Measurements from ENCODE around the gene G0S2. TPM values are rescaled to one million over a fixed set of nuclear protein-coding genes. Genes with fewer than 3 reads are reported as not detected.

G0S2 gene
- total RNA-seq, 2 donors from 2014 or later, result 9.6 to 25.9 TPM

GRCh38 chr1:209641832-209642172, 33.4 kb upstream of the G0S2 start:
- Mint-ChIP-seq H3K4me3 (no peak overlapping the region), H3K27ac (no peak overlapping the region), H3K36me3 (ENCODE audit: insufficient read depth in 2 of 2) (no peaks in the 10 kb centered on the region), H3K9me3 (no peaks in the 10 kb centered on the region), H3K27me3 (ENCODE audit: low read depth) (peaks cover 16% of the 10 kb centered on the region), H3K4me1 (ENCODE audit: low read depth) (no peaks in the 10 kb centered on the region)
- ATAC-seq (replicated peaks in 1 of 2), result no peak
- no peak for DNase-seq

GRCh38 chr1:209642816-209643215, 32.4 kb upstream of the G0S2 start:
- Mint-ChIP-seq H3K27me3 (ENCODE audit: low read depth) (peaks cover 15% of the 10 kb centered on the region), H3K36me3 (ENCODE audit: insufficient read depth in 2 of 2) (no peaks in the 10 kb centered on the region), H3K4me1 (ENCODE audit: low read depth) (no peaks in the 10 kb centered on the region), H3K9me3 (no peaks in the 10 kb centered on the region), H3K4me3 (no peak overlapping the region), H3K27ac (no peak overlapping the region)
- DNase-seq, result no peak
- no peak for ATAC-seq (replicated peaks in 1 of 2)

- Mint-ChIP-seq H3K4me1 (ENCODE audit: low read depth) (peaks cover 6% of the 10 kb centered on the region), H3K27me3 (ENCODE audit: low read depth) (peaks cover 9% of the 10 kb centered on the region), H3K27ac (no peak overlapping the region), H3K4me3 (no peak overlapping the region), H3K36me3 (ENCODE audit: insufficient read depth in 2 of 2) (no peaks in the 10 kb centered on the region), H3K9me3 (no peaks in the 10 kb centered on the region)
- ATAC-seq (replicated peaks in 1 of 2) (no peak), DNase-seq (no peak)
These were observed 31.8 kb upstream of the G0S2 start for GRCh38 chr1:209643285-209644020.

DNA sequence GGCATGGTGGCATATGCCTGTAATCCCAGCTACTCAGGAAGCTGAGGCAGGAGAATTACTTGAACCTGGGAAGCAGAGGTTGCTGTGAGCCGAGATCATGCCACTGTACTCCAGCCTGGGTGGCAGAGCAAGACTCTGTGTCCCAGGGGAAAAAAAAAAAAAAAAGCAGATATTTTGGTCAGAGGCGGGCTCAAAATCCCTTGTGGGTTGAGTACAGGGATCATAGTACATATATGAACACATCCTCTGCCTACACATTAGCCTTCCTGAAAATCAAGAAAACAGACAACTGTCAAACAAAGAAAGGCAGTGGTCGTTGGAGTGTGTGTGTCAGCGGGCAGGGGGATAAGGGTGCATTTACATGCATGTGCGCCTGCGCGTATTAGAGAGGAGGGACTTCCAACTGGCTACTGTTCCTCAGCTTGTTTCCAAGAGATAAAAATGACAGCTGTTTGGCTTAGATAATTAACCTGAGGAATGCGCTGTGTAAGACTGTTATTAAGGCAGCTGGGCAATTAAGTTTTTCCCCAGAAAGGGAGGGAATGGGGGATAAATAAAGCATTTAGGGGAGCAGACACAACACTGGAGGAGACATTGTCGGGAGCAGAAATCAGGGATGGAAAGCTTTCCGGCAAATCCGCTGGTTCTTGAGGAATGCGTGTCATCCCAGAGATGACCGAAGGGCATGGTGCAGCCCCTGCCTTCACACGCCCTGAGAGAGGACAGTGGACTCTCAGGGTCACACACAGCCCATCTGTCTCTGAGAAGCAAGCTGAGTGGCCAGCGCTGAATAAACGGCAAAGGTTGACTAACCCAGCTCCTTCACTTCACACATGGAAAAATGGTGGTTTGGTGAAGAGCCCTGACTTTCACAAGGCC, 29.4 kb upstream of the G0S2 start:
- H3K27ac Mint-ChIP-seq, result no peak overlapping the region
- DNase-seq, result no peak
- no peak for ATAC-seq (replicated peaks in 1 of 2)
- H3K27me3 Mint-ChIP-seq (ENCODE audit: low read depth), result peaks cover 9% of the 10 kb centered on the region
- H3K4me1 Mint-ChIP-seq (ENCODE audit: low read depth), result peaks cover 26% of the 10 kb centered on the region
- H3K9me3 Mint-ChIP-seq, result no peaks in the 10 kb centered on the region
- H3K4me3 Mint-ChIP-seq, result no peak overlapping the region
- no peaks in the 10 kb centered on the region for H3K36me3 Mint-ChIP-seq (ENCODE audit: insufficient read depth in 2 of 2)

DNA sequence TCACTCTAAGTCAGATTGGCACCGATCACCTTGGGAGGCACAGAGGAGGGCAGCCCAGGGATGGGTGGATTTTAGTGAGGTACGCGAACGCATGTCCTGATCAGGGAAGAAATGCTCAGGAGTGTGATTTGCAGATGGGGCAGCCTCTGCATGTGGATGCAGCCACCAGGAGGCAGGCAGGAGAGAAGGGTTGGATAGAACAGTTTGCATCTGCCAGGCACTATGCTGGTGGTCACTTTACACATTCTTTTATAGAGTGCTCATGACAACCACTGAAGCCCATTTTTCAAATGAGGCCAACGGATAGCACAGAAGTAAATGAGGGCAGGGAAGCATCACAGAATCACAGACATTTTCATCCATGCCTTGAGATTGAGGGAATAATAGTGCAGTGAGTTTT, 28.7 kb upstream of the G0S2 start:
- Mint-ChIP-seq H3K36me3 (ENCODE audit: insufficient read depth in 2 of 2) (no peaks in the 10 kb centered on the region), H3K4me1 (ENCODE audit: low read depth) (peaks cover 33% of the 10 kb centered on the region), H3K9me3 (no peaks in the 10 kb centered on the region), H3K4me3 (no peak overlapping the region), H3K27me3 (ENCODE audit: low read depth) (peaks cover 9% of the 10 kb centered on the region), H3K27ac (no peak overlapping the region)
- ATAC-seq (replicated peaks in 1 of 2) (no peak), DNase-seq (no peak)

GRCh38 chr1:209647156-209647555, 28.1 kb upstream of the G0S2 start:
- Mint-ChIP-seq H3K4me1 (ENCODE audit: low read depth) (peaks cover 38% of the 10 kb centered on the region), H3K36me3 (ENCODE audit: insufficient read depth in 2 of 2) (no peaks in the 10 kb centered on the region), H3K9me3 (no peaks in the 10 kb centered on the region), H3K27ac (no peak overlapping the region), H3K4me3 (no peak overlapping the region), H3K27me3 (ENCODE audit: low read depth) (peaks cover 9% of the 10 kb centered on the region)
- DNase-seq, result no peak
- no peak for ATAC-seq (replicated peaks in 1 of 2)

- peaks cover 9% of the 10 kb centered on the region for H3K27me3 Mint-ChIP-seq (ENCODE audit: low read depth)
- no peaks in the 10 kb centered on the region for H3K9me3 Mint-ChIP-seq
- no peak overlapping the region for H3K4me3 Mint-ChIP-seq
- ATAC-seq (replicated peaks in 1 of 2) (no peak), DNase-seq (no peak)
- H3K36me3 Mint-ChIP-seq (ENCODE audit: insufficient read depth in 2 of 2), result no peaks in the 10 kb centered on the region
- H3K4me1 Mint-ChIP-seq (ENCODE audit: low read depth), result peaks cover 50% of the 10 kb centered on the region
- no peak overlapping the region for H3K27ac Mint-ChIP-seq
These were observed 26.9 kb upstream of the G0S2 start for GRCh38 chr1:209648346-209648745.

DNA sequence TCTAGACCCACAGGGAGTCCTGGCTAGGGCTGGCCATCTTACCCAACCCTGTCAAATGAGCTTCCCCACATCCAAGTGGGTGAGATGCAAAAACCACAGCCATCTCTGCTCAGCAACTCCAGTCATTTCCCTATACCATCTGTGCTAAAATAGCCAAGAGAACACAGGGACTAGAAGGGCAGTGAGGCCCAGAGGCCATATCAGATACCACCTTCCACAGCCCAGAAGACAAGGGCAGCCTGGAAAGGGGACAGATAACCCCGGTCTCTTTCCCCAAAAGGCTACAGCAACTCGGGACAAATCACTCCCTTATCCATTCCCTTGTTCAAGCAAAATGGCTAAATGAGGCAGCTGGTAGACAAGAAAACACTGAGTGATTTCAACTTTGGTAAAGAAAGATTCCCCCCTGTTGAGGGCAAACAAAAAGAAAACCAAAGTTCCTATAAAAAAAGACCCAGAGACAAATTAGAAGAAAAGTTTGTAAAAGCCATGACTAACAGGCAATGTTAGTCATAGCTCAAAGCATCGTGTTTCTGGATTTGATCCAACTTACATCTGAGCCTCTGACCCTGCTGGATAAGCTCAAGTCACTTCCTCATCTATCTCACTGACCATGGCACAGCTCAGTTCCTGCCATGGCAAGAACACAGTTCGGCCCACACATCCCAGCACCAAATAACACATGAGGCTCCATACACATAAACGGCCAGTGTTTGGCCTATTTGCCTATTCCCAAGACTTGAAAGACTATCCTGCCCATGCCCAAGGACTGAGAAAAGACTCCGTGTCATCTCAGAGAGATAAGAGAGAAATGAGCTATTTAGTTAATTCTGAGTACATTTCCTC, 26.1 kb upstream of the G0S2 start:
- Mint-ChIP-seq H3K27me3 (ENCODE audit: low read depth) (peaks cover 9% of the 10 kb centered on the region), H3K9me3 (no peaks in the 10 kb centered on the region), H3K27ac (no peak overlapping the region), H3K4me3 (peak overlapping the region in 1 of 2 donors; percentile 7), H3K4me1 (ENCODE audit: low read depth) (peaks cover 58% of the 10 kb centered on the region), H3K36me3 (ENCODE audit: insufficient read depth in 2 of 2) (no peaks in the 10 kb centered on the region)
- DNase-seq (no peak), ATAC-seq (replicated peaks in 1 of 2) (peak; percentile 47 to 69)

- no peaks in the 10 kb centered on the region for H3K36me3 Mint-ChIP-seq (ENCODE audit: insufficient read depth in 2 of 2)
- peak overlapping the region in 1 of 2 donors; percentile 29 for H3K4me3 Mint-ChIP-seq
These were observed 24.8 kb upstream of the G0S2 start for GRCh38 chr1:209650454-209650853.

DNA sequence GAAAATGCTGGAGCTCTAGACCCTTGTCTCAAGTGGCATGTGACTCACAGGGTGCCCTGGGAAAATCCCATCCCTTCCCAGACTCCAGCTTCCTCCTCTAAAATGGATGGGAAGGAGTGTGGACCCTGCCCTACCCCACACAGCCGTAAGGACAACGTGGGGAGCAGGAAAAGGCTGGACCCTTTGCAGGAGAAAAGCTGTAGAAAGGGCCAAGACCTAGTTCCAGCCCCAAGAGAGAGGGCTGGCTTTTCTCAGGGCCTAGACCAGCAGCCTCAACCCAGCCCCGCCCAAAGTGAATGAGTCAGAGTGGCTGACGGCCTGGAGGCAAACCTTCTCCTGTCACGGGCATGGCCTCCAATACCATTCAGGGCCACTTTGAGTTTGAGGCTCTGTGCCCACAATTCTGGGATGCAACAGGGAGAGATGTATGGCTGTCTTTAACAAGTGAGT, 24.0 kb upstream of the G0S2 start:
- DNase-seq (peak; percentile 77 to 83), ATAC-seq (replicated peaks in 1 of 2) (peak; percentile 86 to 88)
- Mint-ChIP-seq H3K27me3 (ENCODE audit: low read depth) (peaks cover 16% of the 10 kb centered on the region), H3K36me3 (ENCODE audit: insufficient read depth in 2 of 2) (no peaks in the 10 kb centered on the region), H3K4me1 (ENCODE audit: low read depth) (peaks cover 64% of the 10 kb centered on the region), H3K27ac (no peak overlapping the region), H3K4me3 (peak overlapping the region; percentile 35 to 44), H3K9me3 (no peaks in the 10 kb centered on the region)

More at GRCh38 chr1:209650454-209650853, 24.8 kb upstream of the G0S2 start:
- H3K4me1 Mint-ChIP-seq (ENCODE audit: low read depth), result peaks cover 64% of the 10 kb centered on the region
- ATAC-seq (replicated peaks in 1 of 2), result no peak
- no peaks in the 10 kb centered on the region for H3K9me3 Mint-ChIP-seq
- H3K27me3 Mint-ChIP-seq (ENCODE audit: low read depth), result peaks cover 16% of the 10 kb centered on the region
- no peak overlapping the region for H3K27ac Mint-ChIP-seq
- no peak for DNase-seq

DNA sequence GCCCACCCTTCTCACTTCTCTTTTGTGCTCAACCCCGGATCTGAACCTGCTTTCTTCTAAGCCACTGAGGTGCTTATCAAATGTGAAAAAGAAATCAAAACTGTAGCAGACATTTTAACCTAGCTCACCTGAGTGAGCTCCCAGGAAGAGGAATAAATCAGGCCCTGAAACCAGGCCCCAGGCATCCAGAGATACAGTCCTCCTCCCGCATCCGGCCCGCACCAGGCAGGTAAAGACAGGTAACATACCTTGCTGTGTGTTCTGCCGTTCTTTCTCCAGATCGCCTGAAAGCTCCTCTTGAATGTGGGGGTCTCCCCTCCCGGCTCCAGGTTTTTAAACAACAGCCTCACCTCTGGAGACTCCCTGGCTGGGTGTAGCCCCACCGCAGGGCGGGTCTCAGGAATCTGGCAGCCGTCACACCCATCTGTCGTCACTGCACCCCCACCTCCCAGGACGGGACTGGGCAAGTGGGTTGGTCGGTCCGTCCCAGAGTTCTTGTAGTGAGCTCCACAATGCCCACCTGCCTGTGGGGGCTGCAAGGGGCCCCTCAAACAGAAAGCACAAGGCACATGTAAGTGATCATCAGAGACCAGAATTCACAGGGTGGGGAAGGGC, 23.0 kb upstream of the G0S2 start, which contains the start of gene LAMB3:
LAMB3 (minus strand) TSS at position 305 of the 615 bp plus-strand sequence. CDS start 1,481 bp downstream, outside the sequence.
- H3K4me3 Mint-ChIP-seq, result peak within 1 kb of the TSS; percentile 35 to 49
- no peaks in the 10 kb centered on the region for H3K9me3 Mint-ChIP-seq
- peak within 1 kb of the TSS; percentile 20 for H3K27ac Mint-ChIP-seq
- peaks cover 7% of the 10 kb centered on the region for H3K27me3 Mint-ChIP-seq (ENCODE audit: low read depth)
- ATAC-seq (replicated peaks in 1 of 2) (no peak), DNase-seq (no peak)
- no peaks in the 10 kb centered on the region for H3K36me3 Mint-ChIP-seq (ENCODE audit: insufficient read depth in 2 of 2)
- H3K4me1 Mint-ChIP-seq (ENCODE audit: low read depth), result peaks cover 68% of the 10 kb centered on the region

- H3K4me1 Mint-ChIP-seq (ENCODE audit: low read depth), result peaks cover 69% of the 10 kb centered on the region
- peak overlapping the region; percentile 20 for H3K27ac Mint-ChIP-seq
- peak; percentile 77 to 79 for DNase-seq
- no peaks in the 10 kb centered on the region for H3K36me3 Mint-ChIP-seq (ENCODE audit: insufficient read depth in 2 of 2)
- H3K27me3 Mint-ChIP-seq (ENCODE audit: low read depth), result peaks cover 6% of the 10 kb centered on the region
- peak; percentile 65 to 71 for ATAC-seq (replicated peaks in 1 of 2)
- H3K9me3 Mint-ChIP-seq, result no peaks in the 10 kb centered on the region
- H3K4me3 Mint-ChIP-seq, result peak overlapping the region in 1 of 2 donors; percentile 49
These were observed 22.3 kb upstream of the G0S2 start for GRCh38 chr1:209652873-209653401.
